Urinary bladder (tissue), 4 donors: Measurements from ENCODE around the gene FAM13C. TPM values are rescaled to one million over a fixed set of nuclear protein-coding genes. Genes with fewer than 3 reads are reported as not detected.

ENCODE experiments used
- DNase-seq: peaks from one replicate; pipeline ENCODE4 v3.0.0-alpha.2; 2015; ENCODE audit errors: extremely low spot score
- H3K27ac ChIP-seq: one replicate; pipeline ENCODE4 v1.5.1; 2013; ENCODE audit warnings: low read depth, mild to moderate bottlenecking, moderate library complexity
- H3K36me3 ChIP-seq: one replicate; pipeline ENCODE4 v1.6.1; 2013; ENCODE audit warnings: mild to moderate bottlenecking, moderate library complexity; ENCODE audit not compliant: insufficient read depth
- H3K4me1 ChIP-seq: one replicate; pipeline ENCODE4 v1.6.1; 2013; ENCODE audit warnings: mild to moderate bottlenecking, moderate library complexity; ENCODE audit not compliant: insufficient read depth
- H3K4me3 ChIP-seq: one replicate; pipeline ENCODE4 v1.5.1; 2013; ENCODE audit warnings: low read depth, low read length
- WGBS: extraction: QIAGEN DNeasy Blood & Tissue Kit; methylation state at CpG from one replicate; pipeline ENCODE4 v1.1.7; 2013; 5-methylcytosine and 5-hydroxymethylcytosine counted together
- polyA plus RNA-seq: library from polyadenylated mRNA; stranded (reverse); fragments of 200-250 nt; gene quantifications from one replicate; pipeline ENCODE4 v1.2.3, GENCODE V29; 2013
- total RNA-seq: library from RNA; depleted of rRNA; stranded (reverse); fragments of >200 nt; gene quantifications from one replicate; pipeline ENCODE4 v1.2.3, GENCODE V29; 2014
- donor health status: healthy with polysubstance abuse.
- donor health status: healthy.

Gene FAM13C
- total and polyA plus RNA-seq, 2 donors = 5.9 to 34.5 TPM

GRCh38 chr10:59322131-59322530 is 40.2 kb downstream of the FAM13C start:
- DNase-seq = no peak
- Histone ChIP-seq H3K4me3 (no peak overlapping the region), H3K36me3 (no peaks in the 10 kb centered on the region), H3K27ac (no peak overlapping the region), H3K4me1 (no peaks in the 10 kb centered on the region)
- WGBS = 81% methylated on average over 4 of the region's 4 CpGs

GRCh38 chr10:59320355-59320754 is 42.0 kb downstream of the FAM13C start:
- 94% methylated on average over 5 of the region's 5 CpGs for WGBS
- Histone ChIP-seq H3K27ac (no peak overlapping the region), H3K4me1 (no peaks in the 10 kb centered on the region), H3K4me3 (no peak overlapping the region), H3K36me3 (no peaks in the 10 kb centered on the region)
- no peak for DNase-seq

- H3K4me3 ChIP-seq = no peak overlapping the region
- no peaks in the 10 kb centered on the region for H3K36me3 ChIP-seq
- no peak for DNase-seq
- no peaks in the 10 kb centered on the region for H3K4me1 ChIP-seq
- H3K27ac ChIP-seq = no peak overlapping the region
Observed at GRCh38 chr10:59319854-59320253, 42.5 kb downstream of the FAM13C start.

GRCh38 chr10:59317066-59317465 is 45.3 kb downstream of the FAM13C start:
- DNase-seq = no peak
- Histone ChIP-seq H3K4me3 (no peak overlapping the region), H3K4me1 (no peaks in the 10 kb centered on the region), H3K27ac (no peak overlapping the region), H3K36me3 (no peaks in the 10 kb centered on the region)
- 91% methylated on average over 2 of the region's 2 CpGs for WGBS

- Histone ChIP-seq H3K36me3 (no peaks in the 10 kb centered on the region), H3K4me3 (no peak overlapping the region), H3K4me1 (no peaks in the 10 kb centered on the region), H3K27ac (no peak overlapping the region)
- no peak for DNase-seq
Observed at GRCh38 chr10:59315465-59315864, 46.9 kb downstream of the FAM13C start.

- Histone ChIP-seq H3K27ac (no peak overlapping the region), H3K4me1 (no peaks in the 10 kb centered on the region), H3K36me3 (no peaks in the 10 kb centered on the region), H3K4me3 (no peak overlapping the region)
- 88% methylated on average over 2 of the region's 2 CpGs for WGBS
- no peak for DNase-seq
Observed at GRCh38 chr10:59314268-59314667, 48.1 kb downstream of the FAM13C start.

GRCh38 chr10:59312247-59312646 is 50.1 kb downstream of the FAM13C start:
- Histone ChIP-seq H3K27ac (no peak overlapping the region), H3K4me3 (no peak overlapping the region), H3K36me3 (no peaks in the 10 kb centered on the region), H3K4me1 (no peaks in the 10 kb centered on the region)
- DNase-seq = no peak
- WGBS = 94% methylated on average over 2 of the region's 2 CpGs

GRCh38 chr10:59311025-59311424 is 51.3 kb downstream of the FAM13C start:
- H3K4me3 ChIP-seq = no peak overlapping the region
- H3K36me3 ChIP-seq = no peaks in the 10 kb centered on the region
- H3K27ac ChIP-seq = no peak overlapping the region
- no peak for DNase-seq
- no peaks in the 10 kb centered on the region for H3K4me1 ChIP-seq

GRCh38 chr10:59310324-59310914 is 51.9 kb downstream of the FAM13C start:
- DNase-seq = no peak
- Histone ChIP-seq H3K27ac (no peak overlapping the region), H3K4me1 (no peaks in the 10 kb centered on the region), H3K36me3 (no peaks in the 10 kb centered on the region), H3K4me3 (no peak overlapping the region)
- WGBS = 77% methylated on average over 3 of the region's 3 CpGs

GRCh38 chr10:59304521-59305097 is 57.7 kb downstream of the FAM13C start:
- no peaks in the 10 kb centered on the region for H3K4me1 ChIP-seq

GRCh38 chr10:59303018-59303417 is 59.3 kb downstream of the FAM13C start:
- 32% methylated on average over 1 of the region's 1 CpG for WGBS
- Histone ChIP-seq H3K4me1 (no peaks in the 10 kb centered on the region), H3K27ac (no peak overlapping the region), H3K4me3 (no peak overlapping the region), H3K36me3 (no peaks in the 10 kb centered on the region)
- no peak for DNase-seq

More at GRCh38 chr10:59304521-59305097, 57.7 kb downstream of the FAM13C start:
- DNase-seq = no peak
- Histone ChIP-seq H3K27ac (no peak overlapping the region), H3K36me3 (no peaks in the 10 kb centered on the region), H3K4me3 (no peak overlapping the region)
- 94% methylated on average over 1 of the region's 2 CpGs for WGBS

- WGBS = 72% methylated on average over 4 of the region's 4 CpGs
- H3K27ac ChIP-seq = no peak overlapping the region
- no peaks in the 10 kb centered on the region for H3K36me3 ChIP-seq
- DNase-seq = no peak
- no peak overlapping the region for H3K4me3 ChIP-seq
- no peaks in the 10 kb centered on the region for H3K4me1 ChIP-seq
Observed at GRCh38 chr10:59302381-59302780, 60.0 kb downstream of the FAM13C start.

- Histone ChIP-seq H3K27ac (no peak overlapping the region), H3K4me1 (no peaks in the 10 kb centered on the region), H3K4me3 (no peak overlapping the region), H3K36me3 (no peaks in the 10 kb centered on the region)
- WGBS = 78% methylated on average over 6 of the region's 6 CpGs
- DNase-seq = no peak
Observed at GRCh38 chr10:59301067-59301754, 61.1 kb downstream of the FAM13C start.

GRCh38 chr10:59300386-59300785 is 62.0 kb downstream of the FAM13C start:
- Histone ChIP-seq H3K27ac (no peak overlapping the region), H3K4me3 (no peak overlapping the region), H3K4me1 (no peaks in the 10 kb centered on the region), H3K36me3 (no peaks in the 10 kb centered on the region)
- DNase-seq = no peak
- 67% methylated on average over 1 of the region's 1 CpG for WGBS
